Epithelial cell of prostate (primary cell): ENCODE data around the gene PBX3.

ENCODE experiments used
- DNase-seq: peaks from one replicate; pipeline ENCODE4 v3.0.0-alpha.2; 2011; ENCODE audit warnings: low read depth, low spot score
- H3K27ac ChIP-seq: fragments of 450-650 bp; 2 replicates; pipeline ENCODE4 v1.5.1; 2017; ENCODE audit warnings: mild to moderate bottlenecking

The PBX3 gene

DNA sequence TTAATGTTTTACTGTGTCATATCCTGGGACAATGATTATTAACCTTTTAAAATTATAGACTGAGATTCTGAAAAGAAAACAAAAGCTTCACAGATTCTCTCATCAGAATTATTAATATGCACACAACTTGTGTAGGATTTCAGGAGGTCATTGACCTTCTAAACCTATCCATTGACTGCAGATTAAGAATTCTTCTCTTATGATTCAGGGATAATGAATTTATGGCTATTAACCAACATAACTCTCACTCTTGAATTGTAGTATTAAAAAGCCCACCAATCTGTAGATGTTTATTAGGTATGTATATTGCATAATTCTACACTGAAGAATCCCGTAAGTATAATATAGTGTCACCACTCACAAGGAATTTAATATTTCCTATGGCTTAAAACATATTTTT is 179.8 kb downstream of the PBX3 start:
- DNase-seq = no peak
- H3K27ac ChIP-seq = no peak overlapping the region

DNA sequence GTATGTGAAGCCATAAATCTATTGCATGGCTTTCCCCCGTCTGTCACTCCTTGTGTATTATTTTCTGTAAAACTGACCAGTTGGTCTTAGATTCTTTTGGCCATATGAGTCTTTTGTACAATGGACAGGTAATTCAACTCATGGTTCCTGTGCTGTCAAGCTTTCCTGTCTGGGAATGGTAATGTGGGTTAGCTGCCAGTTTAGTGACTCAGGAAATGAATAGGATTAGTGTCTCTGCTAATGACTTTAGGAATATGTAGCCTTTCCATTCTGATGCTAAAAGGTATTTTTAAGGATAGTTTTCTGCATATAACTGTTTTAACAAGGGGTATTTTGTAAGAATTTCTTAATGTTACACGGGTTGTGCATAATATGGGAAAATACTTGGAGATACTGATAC is 182.7 kb downstream of the PBX3 start:
- no peak for DNase-seq
- no peak overlapping the region for H3K27ac ChIP-seq

DNA sequence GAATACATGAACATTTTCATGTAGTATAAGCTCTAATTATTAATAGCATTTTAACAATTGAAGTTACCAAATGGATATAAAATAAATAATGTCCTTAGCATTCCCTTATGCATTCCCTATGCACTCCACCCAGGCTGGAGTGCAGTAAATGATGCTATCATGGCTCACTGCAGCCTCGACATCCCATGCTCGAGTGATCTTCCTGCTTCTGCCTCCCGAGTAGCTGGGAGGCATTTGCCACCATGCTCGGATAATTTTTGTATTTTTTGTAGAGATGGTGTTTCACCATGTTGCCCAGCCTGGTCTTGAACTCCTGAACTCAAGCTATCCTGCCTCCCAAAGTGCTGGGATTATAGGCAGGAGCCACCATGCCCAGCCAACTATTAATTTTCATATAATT is 184.0 kb downstream of the PBX3 start:
- DNase-seq = no peak
- peak overlapping the region; percentile 61 for H3K27ac ChIP-seq

DNA sequence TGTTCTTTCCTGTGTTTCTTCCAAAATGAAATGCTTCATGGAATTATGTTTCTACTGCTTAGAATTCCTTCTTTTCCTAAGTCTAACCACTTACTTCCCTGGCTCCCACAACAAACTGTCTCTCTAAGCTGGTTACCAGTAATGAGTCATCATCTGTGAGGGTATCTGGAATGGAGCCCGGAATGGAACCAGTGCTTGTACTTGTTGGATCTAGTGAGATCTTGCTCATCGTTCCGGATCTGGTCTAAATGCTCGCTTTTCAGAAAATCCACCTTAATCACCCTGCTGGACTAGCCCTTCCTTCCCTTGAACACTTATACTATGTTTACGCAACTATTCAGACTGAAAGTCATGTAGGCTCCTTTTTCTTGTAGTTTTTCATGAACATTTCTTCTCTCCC is 184.8 kb downstream of the PBX3 start:
- DNase-seq = peak; percentile 86
- peak overlapping the region; percentile 61 for H3K27ac ChIP-seq

DNA sequence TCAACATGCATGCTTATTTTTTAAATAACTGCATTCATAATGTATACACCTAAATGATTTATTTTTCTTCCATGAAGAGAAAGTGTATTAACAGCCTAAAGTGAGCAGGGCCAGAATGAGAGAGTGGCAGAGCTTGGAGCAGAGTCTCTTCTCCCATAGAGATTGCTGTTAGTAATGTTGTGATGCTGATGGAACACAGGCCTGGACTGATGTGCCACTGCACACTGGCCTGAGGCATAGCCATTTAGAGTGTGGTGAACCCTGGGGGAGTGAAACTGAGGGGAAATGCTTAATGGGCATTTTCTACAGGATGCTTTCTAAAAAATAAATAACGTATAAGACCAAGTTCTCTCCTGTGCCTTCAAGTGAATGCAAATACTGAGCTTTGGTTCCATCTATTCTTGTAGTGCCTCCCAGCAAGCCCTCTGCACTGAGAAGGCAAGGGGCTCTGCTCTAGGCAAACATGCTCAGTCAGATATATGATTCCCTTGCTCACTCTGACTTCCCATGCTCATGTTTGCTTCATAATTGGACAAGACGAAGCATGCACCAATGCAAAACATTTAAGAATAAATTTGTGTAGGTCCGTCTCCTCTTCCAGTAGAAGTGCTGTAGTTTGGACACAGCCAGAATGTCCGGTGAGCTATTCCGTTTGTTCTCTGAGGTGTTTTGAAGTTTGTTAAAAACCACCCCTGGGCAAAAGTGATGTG is 185.7 kb downstream of the PBX3 start:
- DNase-seq = no peak
- H3K27ac ChIP-seq = peak overlapping the region; percentile 61

DNA sequence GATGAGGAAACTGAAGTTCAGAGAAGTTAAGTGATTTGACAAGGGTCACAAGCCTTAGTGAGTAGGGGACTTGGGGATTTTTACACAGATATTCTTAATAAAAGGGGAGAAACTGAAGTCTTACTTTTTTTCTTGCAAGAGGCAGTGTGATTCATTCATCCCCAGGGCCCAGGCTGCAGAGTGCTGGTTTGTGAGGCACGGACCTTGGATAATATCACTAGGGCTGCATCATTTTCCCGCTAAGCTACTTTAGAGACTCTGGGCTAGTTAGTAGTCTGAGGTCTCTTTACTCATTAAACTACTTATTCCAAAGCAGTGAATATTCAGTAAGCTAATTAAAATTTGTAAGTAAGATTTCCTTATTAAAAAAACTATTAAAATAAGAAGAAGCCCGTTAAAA is 195.0 kb downstream of the PBX3 start:
- no peak overlapping the region for H3K27ac ChIP-seq
- DNase-seq = no peak

DNA sequence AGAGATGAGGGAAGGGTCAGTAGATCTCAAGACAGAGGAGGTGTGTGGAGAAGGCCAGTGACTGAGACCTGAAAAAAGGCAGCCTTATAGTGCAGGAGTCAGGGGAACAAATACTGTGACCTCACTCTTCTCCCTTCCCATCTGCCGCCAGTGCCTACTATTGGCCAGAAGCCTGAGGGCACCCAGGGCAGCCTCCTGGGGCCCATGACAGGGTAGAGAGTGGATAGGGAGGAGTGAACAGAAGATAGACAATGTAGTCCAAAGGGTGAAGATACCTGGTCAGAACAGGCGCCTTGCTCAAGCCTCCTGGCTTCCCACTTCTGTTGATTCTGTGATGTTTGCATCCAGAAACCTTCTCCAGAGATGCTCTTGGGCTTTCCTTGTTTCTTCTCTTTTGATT is 196.7 kb downstream of the PBX3 start:
- no peak for DNase-seq
- H3K27ac ChIP-seq = no peak overlapping the region

DNA sequence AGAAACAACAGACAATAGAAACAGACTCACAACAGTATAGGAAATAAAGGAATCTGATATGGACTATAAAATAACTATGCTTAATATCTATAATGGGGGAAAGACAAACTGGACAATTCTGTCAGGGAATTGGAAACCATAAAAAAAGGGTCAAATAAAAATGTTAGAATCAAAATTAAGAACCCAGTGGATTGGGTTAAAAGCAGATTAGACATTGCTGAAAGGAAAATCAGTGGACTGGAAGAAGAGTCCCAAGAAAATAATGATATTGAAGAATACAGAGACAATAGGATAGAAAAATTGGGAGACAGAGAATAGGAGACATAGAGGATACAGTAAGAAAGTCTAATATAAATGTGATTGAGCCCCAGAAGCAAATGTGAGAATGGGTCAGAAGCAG is 199.2 kb downstream of the PBX3 start:
- H3K27ac ChIP-seq = no peak overlapping the region
- no peak for DNase-seq

DNA sequence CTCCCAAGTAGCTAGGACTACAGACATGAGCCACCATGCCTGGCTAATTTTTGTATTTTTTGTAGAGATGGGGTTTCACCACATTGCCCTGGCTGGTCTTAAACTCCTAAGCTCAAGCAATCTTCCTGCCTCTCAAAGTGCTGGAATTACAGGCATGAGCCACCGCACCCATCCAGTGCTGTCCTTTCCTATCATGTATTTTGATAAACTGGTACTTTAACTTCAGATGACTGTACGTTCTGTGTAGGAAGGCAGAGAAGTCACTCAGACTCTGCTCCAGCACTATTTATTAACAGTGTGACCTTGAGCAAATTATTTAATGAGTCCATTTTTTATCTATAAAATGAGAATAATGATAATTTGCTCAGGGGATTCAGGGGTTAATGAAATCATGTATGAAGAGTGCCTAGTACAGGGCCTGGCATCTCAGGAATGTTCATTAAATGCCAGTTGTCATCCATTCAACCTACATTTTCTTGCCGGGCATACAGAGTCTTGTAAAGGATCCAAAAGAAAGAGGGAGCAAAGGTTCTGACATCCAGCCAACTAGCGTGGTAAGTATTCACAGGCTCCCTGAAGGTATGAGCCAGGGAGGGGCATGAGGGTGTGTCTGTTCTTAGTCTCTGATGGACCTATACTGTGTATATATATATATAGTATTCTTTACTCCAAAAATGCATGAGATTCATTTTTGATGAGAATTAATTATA is 201.9 kb downstream of the PBX3 start:
- DNase-seq = no peak

DNA sequence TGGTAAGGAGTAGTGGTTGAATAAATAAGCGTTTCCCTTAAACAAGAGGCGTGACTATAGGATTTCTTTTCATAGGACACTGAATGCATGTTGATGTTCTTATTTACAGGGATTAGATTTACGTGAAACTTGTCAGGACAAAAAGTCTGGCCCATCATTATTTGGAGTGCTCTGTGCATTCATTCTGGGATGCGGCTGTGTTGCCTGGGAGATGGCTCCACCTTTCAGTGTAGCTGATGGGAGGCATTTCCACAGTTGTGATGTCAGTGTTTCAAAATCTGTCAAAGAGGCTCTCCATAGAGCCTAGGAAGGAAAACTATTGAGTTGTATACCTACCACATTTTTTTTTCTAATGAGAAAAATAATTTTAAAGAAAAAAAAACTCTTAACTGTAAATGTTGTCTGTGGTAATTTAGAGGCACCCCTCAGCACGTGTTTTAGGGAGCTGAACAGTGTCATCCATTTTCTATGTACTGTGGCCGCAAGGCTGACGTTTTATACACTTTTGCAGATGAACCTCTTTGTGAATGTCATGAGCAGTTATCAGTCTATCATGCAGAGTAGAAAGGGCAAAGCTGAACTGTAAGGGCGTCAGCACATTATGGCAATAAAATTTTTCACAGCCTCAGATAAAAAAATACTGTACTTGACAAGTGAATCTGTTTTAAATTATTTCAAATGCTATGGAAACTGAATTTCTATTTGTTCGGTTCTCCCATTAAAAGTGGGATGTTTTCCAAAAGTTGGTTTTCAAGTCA is 202.7 kb downstream of the PBX3 start:
- H3K27ac ChIP-seq = no peak overlapping the region
- no peak for DNase-seq

More for the DNA sequence above, 201.9 kb downstream of the PBX3 start:
- H3K27ac ChIP-seq = no peak overlapping the region

DNA sequence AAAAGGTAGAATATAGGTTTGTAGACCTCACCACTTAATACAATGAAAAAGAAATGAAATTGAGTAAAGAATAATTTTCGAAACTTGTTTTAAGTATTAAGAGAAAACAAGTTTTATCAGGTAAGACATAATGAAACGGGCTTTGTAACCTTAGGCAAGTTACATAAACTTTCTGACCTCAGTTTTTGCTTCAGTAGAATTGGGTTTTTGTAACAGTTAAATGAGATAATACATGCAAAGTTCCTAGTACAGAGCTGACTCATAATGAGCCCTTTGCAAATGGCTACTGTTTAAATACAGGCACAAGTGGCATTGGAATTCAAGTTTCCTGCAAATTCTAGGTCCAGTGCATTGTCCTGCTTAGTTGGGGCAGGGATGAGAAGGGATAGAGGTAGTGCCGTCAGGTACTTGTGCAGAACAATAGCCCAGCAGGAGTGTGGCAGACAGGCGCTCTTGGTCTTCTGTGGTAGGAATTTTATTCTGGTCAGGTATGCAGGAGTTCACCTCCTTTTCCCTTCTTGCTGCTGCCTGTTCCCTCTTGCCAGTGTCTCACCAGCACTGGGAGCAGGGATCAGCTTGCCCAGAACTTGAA is 203.8 kb downstream of the PBX3 start:
- no peak overlapping the region for H3K27ac ChIP-seq
- DNase-seq = no peak

DNA sequence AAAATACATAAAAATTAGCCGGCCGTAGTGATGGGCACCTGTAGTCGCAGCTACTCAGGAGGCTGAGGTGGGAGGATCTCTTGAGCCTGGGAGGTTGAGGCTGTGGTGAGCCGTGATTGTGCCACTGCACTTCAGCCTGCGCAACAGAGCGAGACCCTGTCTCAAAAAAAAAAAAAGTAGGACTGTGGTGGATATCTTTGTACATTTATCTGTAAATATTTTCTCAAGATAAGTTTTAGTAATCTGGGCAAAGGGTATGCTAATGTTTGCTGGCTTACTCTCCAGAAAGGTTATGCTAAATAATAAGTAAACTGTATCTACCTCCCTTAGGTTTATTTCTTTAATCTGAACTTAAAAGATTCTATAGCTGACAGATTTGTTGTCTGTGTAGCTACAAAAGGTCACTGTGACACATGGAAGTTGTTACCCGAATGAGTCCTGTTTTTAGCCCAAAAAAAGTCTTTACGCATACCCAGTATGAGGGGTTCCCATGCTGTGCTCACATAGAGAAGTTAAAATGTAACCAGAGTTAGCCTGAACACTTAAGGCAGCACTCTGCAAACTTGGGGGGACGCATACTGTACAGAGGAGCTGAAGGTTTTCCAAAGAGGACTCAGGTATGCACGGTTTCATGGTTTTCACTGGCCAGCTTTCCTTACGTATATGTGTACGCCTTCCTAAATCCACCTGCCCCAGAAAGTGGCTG is 206.3 kb downstream of the PBX3 start:
- no peak for DNase-seq
- no peak overlapping the region for H3K27ac ChIP-seq

DNA sequence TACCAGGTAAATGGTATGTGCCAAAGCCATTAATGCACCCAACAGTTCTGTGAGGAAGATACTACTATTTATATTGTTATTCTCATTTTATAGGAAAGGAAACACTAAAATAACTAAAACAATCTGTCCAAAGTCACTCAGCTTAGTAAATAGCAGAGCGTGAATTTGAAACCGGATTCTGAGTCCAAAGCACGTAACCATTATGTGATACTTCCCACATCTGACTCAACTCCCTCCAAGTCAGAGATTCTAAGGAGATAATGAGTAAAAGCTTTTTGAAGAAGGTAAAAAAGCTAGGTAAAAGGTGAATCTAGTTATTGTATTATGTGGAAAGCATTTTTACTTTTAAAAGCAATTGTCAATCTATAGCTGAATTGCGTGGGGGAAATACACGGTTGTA is 208.9 kb downstream of the PBX3 start:
- DNase-seq = no peak
- H3K27ac ChIP-seq = no peak overlapping the region

DNA sequence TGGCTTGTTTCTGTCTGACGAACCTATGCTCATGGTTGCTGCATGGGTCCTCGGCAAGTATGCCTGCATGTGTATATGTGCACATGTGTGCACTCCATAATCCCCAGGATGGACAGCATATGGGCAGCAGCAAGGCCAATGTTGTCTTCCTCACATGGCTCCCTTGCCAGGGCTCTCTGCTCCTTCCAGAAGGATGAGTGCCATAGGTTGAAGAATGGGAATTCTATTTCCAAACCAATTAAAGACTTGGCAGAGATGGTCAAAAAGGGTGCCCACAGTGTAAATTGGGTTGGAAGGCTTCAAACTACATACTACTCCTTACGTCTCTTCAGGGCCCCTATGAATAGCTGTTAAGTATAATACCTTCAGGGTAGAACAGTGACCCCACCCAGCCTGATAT is 212.1 kb downstream of the PBX3 start:
- H3K27ac ChIP-seq = no peak overlapping the region
- DNase-seq = no peak

DNA sequence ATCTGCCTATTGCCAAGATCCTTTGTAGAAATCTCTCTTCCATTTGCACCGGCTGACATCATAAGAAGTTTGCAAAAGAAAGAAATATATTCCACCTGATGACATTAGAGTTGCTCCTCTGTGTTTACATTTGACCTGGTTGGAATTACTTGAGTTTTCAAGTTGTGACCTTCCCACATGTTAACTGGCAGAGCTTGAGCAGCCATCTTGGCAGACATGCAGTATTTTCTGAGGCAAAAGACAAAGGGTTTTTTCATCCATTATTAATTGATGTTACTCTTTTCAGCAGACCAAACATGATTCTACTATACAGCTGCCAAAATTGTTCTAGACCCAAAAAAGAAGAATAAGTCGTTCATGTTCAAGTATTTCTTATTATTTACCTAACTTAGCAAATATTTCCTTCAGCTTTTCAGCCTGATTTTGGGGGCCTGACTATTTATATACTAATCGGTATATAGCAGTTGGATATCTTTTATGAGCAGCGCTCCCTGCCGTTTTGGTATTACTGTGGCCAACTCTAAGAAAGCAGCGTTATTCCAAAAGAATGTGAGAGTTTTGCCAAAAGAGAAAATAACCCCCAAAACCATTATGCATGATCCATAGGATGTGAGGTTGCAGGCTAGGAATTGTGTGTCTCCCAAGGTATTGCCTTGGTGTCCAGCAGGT is 212.9 kb downstream of the PBX3 start:
- no peak overlapping the region for H3K27ac ChIP-seq
- no peak for DNase-seq

DNA sequence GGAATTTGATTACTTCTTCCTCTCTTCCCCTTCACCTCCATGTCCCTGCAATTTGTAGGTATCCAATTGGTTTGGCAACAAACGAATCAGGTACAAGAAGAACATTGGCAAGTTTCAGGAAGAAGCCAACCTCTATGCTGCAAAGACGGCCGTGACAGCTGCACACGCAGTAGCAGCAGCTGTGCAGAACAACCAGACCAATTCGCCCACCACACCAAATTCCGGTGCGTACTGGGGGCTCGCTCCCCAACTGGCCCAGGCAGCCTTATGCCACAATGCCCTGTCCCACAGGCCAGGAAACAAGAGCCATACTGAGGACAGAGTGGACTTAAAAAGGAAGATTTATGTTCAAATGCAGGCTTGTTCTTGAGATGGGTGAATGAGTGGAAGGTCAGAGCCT is 213.5 kb downstream of the PBX3 start:
- no peak for DNase-seq
- H3K27ac ChIP-seq = no peak overlapping the region

DNA sequence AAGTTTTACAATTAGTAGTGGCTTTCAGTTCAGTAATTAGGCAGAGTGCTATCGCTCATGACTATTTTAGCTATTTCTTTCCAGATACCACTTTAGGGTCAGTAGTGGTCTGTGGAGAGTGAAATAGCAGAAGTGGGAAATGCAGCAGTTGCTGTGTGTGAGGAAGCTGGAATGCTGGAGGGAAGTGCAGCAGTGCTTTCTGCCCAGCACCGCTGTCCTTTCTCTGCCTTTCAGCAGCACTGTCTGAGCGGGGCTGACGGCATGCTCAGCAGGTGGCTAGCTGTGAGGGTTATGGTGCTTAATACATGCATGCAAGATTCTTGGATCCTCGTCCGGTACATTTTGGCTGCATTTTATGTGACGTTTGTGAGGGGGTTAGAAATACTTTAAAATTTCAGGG is 213.9 kb downstream of the PBX3 start:
- DNase-seq = no peak
- H3K27ac ChIP-seq = no peak overlapping the region

DNA sequence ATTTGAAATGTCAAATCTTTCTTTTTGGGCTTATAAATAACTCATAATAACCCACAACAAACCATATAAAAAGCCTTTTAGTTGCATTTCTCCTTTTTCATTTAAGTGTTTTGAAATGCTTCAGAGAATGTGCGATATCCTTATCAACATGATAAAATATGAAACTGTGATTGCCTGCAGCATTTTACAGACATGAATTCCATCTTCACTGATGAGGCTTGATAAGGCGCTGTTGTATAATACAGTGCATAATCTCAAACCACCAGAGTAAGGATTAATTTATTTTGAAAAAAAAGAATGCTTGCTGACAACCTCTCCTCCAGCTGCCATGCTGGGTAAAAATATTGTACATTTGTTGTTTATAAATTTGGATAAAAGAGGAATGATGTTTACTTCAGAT is 216.8 kb downstream of the PBX3 start:
- DNase-seq = no peak

DNA sequence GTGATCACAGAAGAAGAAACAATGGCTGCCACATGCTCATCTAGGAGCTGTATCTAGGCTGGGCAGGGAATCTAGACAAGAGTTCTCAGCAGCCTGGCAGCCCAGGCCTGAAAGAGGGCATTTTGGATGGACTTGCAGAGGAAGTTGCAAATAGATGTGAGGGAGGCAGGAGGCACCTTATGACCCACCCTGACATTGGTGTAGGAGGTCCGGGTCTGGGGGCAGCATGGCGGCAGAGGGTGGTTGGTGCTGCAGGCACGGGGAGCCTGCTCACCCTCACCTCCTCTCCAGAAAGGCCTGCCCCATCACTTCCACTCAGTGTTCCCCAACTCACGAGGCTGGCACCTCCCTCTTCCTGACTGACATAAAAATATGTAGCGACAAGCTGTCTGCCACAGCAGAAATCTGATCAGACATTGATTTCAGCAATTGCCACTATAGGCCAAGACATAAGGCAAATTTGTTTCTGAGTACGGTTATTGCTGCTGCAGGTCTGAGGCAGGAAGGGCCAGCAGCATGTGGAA is 217.6 kb downstream of the PBX3 start:
- H3K27ac ChIP-seq = no peak overlapping the region
- DNase-seq = no peak

More for the DNA sequence above, 216.8 kb downstream of the PBX3 start:
- no peak overlapping the region for H3K27ac ChIP-seq

DNA sequence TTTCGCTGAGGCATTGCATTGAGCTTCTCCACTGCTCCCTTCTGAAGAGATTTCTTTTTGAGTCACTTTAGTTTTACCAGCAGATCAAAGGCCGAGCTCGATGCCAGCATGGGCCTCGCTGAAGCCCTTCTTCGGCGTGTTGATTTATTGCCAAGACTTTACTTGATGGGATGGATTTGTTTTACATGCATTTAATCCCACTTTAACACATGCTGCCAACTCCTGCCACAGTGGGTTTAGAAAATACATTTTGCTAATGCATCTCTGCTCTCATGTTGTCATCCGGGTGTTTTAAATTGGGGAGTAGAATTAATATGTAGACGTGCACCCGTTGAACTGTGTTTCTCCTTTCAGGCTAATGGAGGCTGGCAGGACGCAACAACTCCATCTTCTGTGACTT is 218.3 kb downstream of the PBX3 start:
- no peak for DNase-seq

More for the DNA sequence above, 218.3 kb downstream of the PBX3 start:
- no peak overlapping the region for H3K27ac ChIP-seq
